GM18861 (cell line): Measurements from ENCODE around the gene SCNN1G.
"Not testable (repeated sequence)": the region's sequence is repeated elsewhere in the genome, so short reads cannot be mapped to it uniquely, and the experiment has no call there.

Experiments
- ATAC-seq: cut with Tn5 transposase; IDR thresholded peaks from one replicate; pipeline ENCODE4 v1.9.1; 2021; ENCODE audit not compliant: unreplicated experiment

Gene SCNN1G, protein sequence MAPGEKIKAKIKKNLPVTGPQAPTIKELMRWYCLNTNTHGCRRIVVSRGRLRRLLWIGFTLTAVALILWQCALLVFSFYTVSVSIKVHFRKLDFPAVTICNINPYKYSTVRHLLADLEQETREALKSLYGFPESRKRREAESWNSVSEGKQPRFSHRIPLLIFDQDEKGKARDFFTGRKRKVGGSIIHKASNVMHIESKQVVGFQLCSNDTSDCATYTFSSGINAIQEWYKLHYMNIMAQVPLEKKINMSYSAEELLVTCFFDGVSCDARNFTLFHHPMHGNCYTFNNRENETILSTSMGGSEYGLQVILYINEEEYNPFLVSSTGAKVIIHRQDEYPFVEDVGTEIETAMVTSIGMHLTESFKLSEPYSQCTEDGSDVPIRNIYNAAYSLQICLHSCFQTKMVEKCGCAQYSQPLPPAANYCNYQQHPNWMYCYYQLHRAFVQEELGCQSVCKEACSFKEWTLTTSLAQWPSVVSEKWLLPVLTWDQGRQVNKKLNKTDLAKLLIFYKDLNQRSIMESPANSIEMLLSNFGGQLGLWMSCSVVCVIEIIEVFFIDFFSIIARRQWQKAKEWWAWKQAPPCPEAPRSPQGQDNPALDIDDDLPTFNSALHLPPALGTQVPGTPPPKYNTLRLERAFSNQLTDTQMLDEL

DNA sequence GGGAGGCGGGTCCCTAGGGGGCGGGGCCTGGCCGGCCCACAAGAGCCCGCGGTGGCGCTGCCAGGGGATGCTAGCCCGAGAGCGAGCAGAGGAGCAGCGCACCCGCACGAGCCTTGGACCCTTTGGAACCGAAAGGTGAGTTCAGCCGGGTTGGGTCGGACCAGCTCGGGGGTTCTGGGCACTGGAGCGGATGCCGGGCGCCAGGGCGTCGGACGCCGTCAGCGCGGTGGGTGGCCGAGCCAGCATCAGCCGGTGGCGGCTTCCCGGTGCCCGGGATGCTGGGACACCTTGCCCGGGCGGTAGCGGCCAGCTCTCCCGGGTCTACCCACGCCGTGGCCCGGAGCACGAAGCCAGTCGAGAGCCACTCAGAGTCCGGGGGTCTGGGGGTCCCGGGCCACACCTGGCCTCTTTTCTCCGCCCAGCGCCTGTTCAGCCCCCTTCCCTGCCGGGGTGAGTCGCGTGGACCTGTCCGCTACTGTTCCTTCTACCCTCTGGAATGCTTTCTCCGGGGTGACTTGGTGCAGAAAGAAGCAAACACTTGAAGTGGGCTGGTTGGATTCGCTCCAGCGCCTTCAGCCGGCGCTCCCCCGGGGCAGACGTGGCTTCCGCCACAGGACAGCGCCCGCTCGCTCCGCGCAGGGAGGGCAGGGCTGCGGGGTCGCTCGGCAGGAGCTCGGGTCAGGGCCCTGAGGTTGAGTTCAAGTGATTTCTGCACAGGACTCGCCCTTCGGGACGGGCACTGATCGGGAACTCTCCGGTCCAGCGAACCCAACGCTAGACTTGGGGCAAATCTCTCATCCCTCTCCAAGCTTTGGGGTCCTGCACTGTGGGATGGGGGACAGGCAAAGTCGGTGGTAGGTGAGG is at the start of gene SCNN1G:
Gene SCNN1G, plus strand, starts transcription at position 67 of the 864 bp plus-strand sequence. CDS start 3,527 bp downstream, outside the sequence.
- peak; percentile 4 for ATAC-seq

- ATAC-seq = no peak
Observed at GRCh38 chr16:23132775-23133463, 49.6 kb upstream of the SCNN1G start.

- no peak for ATAC-seq
Observed at GRCh38 chr16:23134274-23134673, 48.3 kb upstream of the SCNN1G start.

GRCh38 chr16:23137256-23137655 is 45.3 kb upstream of the SCNN1G start:
- no peak for ATAC-seq

- ATAC-seq = no peak
Observed at GRCh38 chr16:23137818-23138217, 44.7 kb upstream of the SCNN1G start.

DNA sequence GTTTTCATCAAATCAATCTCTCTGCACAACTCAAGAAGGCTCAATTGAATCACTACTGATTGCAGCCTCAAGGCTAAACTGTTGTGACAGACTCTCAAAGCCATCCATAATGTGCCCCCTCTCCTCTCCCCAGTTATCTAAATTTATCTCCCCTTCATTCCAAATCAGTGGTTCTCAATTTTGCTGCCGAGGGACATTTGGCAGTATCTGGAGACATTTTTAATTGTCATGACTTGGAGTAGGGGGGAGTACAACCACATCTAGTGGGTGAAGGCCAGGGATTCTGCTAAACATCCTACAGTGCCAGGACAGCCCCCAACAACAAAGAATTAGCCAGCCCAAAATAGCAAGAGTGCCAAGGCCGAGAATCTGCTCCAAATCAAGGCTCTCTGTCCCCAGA is 42.4 kb upstream of the SCNN1G start:
- no peak for ATAC-seq

- ATAC-seq = no peak
Observed at GRCh38 chr16:23141033-23141432, 41.5 kb upstream of the SCNN1G start.

DNA sequence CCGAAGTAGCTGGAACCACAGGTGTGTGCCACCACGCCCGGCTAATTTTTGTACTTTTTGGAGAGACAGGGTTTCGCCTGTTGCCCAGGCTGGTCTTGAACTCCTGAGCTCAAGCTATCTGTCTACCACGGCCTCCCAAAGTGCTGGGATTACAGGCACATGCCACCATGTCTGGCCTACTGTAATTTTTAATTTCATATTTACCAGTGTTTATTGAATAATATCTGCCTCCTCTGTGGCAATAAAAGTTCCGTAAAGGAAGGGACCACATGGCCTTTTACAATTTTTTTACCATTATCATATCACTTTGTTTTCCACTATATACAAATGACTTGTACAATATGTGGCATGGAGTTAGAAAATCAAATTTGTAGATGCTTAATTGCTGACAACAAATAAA is 41.0 kb upstream of the SCNN1G start:
- no peak for ATAC-seq

GRCh38 chr16:23141959-23142740 is 40.4 kb upstream of the SCNN1G start:
- ATAC-seq = no peak

- ATAC-seq = no peak
Observed at GRCh38 chr16:23143391-23143790, 39.2 kb upstream of the SCNN1G start.

DNA sequence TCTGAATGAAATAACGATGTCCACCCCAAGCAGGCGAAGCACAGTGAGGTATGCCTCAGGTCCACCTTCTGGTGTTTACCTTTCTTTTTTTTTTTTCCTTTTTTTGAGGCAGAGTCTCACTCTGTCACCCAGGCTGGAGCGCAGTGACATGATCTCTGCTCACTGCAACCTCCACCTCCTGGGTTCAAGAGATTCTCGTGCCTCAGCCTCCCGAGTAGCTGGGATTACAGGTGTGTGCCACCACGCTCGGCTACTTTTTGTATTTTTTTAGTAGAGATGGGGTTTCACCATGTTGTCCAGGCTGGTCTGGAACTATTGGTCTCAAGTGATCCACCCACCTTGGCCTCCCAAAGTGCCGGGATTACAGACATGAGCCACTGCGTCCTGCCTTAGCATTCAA is 38.2 kb upstream of the SCNN1G start:
- ATAC-seq = not testable (repeated sequence)

DNA sequence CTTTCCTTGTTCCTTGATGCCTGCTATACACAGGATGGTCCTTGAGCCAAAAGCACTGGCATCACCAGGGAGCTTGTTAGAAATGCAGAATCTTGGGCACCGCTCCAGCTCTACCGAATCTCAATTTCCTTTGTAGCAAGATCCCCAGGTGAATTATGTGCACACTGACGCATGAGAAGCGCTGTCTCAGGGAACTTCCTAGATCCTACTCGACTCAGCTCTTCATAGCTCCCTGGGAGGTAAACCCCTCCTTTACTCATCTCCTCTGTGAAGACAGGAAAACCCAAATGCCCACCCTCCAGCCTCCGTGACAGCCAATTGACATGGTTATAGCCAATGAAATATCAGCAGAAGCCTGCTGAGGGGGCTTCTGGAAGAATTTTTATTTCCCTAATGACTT is 37.4 kb upstream of the SCNN1G start:
- no peak for ATAC-seq

- ATAC-seq = no peak
Observed at GRCh38 chr16:23145608-23146007, 36.9 kb upstream of the SCNN1G start.

- ATAC-seq = no peak
Observed at GRCh38 chr16:23146877-23147601, 35.5 kb upstream of the SCNN1G start.

GRCh38 chr16:23147666-23148065 is 34.9 kb upstream of the SCNN1G start:
- ATAC-seq = no peak

GRCh38 chr16:23148166-23148512 is 34.4 kb upstream of the SCNN1G start:
- ATAC-seq = no peak

GRCh38 chr16:23148513-23149266 is 33.9 kb upstream of the SCNN1G start:
- peak; percentile 28 for ATAC-seq

DNA sequence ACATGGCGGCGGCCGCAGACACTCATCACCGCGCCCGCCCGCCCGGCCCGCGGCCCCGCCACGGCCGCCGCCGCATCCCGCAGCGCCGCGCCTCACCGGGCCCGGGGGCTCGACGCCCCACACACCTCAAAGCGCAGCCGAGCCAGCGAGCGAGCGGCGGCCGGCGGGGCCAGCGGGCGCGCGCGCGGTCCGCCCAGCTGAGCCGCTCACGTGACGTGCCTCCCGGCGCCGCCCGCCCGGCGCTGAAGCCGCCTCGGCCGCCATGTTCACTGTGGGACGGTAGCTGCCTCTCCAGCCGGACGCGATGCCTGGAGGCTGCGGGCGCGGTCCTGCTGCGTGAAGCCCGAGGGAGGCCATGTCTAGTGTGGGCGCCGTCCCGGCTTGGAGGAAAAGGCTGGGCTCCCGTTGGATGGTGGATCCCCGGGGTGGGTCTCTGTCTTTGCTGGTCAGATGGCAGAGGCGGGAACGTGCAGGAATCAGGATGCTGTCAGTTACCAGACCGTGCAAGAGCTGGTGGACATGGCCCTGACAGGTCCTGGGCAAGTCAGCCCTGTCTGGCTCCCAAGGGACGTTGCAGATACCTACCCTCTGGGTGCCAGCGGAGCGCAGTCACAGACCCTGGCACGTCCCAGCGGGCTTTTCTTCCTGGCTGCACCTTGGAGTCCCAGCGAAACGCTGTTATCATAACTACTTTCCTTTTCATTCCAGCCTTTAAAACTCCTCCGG is 33.1 kb upstream of the SCNN1G start, which contains the start of gene USP31:
Gene USP31, minus strand, starts transcription at position 186 of the 726 bp plus-strand sequence. Its CDS starts 182 bp downstream, at position 4.
- peak; percentile 91 for ATAC-seq
